Astrocyte (in vitro differentiated cells and primary cell): Measurements from ENCODE around the gene MDH1. TPM values are rescaled to one million over a fixed set of nuclear protein-coding genes. Genes with fewer than 3 reads are reported as not detected.
"Not testable (repeated sequence)": the region's sequence is repeated elsewhere in the genome, so short reads cannot be mapped to it uniquely, and the experiment has no call there.

Experiments
- DNase-seq: peaks from one replicate; pipeline ENCODE4 v3.0.0-alpha.2; 2010; ENCODE audit warnings: low read depth
- FAIRE-seq: peaks from 2 replicates; lab custom pipeline; 2011; peaks lifted over from hg19 to GRCh38; lab: Jason Lieb, UNC
- H2AFZ ChIP-seq: 2 replicates; pipeline ENCODE4 v1.6.0; 2012; ENCODE audit warnings: low read depth, low read length, inconsistent platforms
- H3K27ac ChIP-seq: 2 replicates; pipeline ENCODE4 v1.5.1; 2011; ENCODE audit warnings: low read depth, low read length, inconsistent platforms
- H3K27me3 ChIP-seq: 2 replicates; pipeline ENCODE4 v1.6.0; 2011; ENCODE audit warnings: low read length, inconsistent platforms; ENCODE audit not compliant: insufficient read depth
- H3K36me3 ChIP-seq: 2 replicates; pipeline ENCODE4 v1.5.1; 2011; ENCODE audit warnings: low read length, inconsistent platforms; ENCODE audit not compliant: insufficient read depth
- H3K4me1 ChIP-seq: 2 replicates; pipeline ENCODE4 v1.5.1; 2011; ENCODE audit warnings: low read length, inconsistent platforms; ENCODE audit not compliant: insufficient read depth
- H3K4me2 ChIP-seq: 2 replicates; pipeline ENCODE4 v1.6.0; 2012; ENCODE audit warnings: low read length, inconsistent platforms
- H3K4me3 ChIP-seq: 2 replicates; pipeline ENCODE4 v1.5.1; 2011; ENCODE audit warnings: low read depth, mild to moderate bottlenecking, low read length, inconsistent platforms; ENCODE audit not compliant: insufficient read depth
- H3K79me2 ChIP-seq: 2 replicates; pipeline ENCODE4 v1.6.0; 2012; ENCODE audit warnings: mild to moderate bottlenecking, low read length, inconsistent platforms; ENCODE audit not compliant: insufficient read depth
- H3K9ac ChIP-seq: 2 replicates; pipeline ENCODE4 v1.6.0; 2012; ENCODE audit warnings: mild to moderate bottlenecking, low read length, inconsistent platforms
- H3K9me3 ChIP-seq: 2 replicates; pipeline ENCODE4 v1.5.1; 2012; ENCODE audit warnings: low read depth, mild to moderate bottlenecking, low read length, inconsistent platforms; ENCODE audit not compliant: insufficient read depth
- H4K20me1 ChIP-seq: 2 replicates; pipeline ENCODE4 v1.6.0; 2012; ENCODE audit warnings: low read length, inconsistent platforms; ENCODE audit not compliant: insufficient read depth
- H3K27ac Mint-ChIP-seq: one replicate; pipeline ENCODE4 v1.8.0; 2021; ENCODE audit warnings: mild to moderate bottlenecking, mixed read lengths; ENCODE audit not compliant: unreplicated experiment
- H3K27me3 Mint-ChIP-seq: one replicate; pipeline ENCODE4 v1.8.0; 2021; ENCODE audit warnings: low read depth, mixed read lengths; ENCODE audit not compliant: unreplicated experiment
- H3K36me3 Mint-ChIP-seq: one replicate; pipeline ENCODE4 v1.8.0; 2021; ENCODE audit warnings: low read depth, mixed read lengths; ENCODE audit not compliant: unreplicated experiment
- H3K4me1 Mint-ChIP-seq: one replicate; pipeline ENCODE4 v1.8.0; 2021; ENCODE audit warnings: low read depth, mixed read lengths; ENCODE audit not compliant: unreplicated experiment
- H3K4me3 Mint-ChIP-seq: one replicate; pipeline ENCODE4 v1.8.0; 2021; ENCODE audit warnings: mild to moderate bottlenecking, moderate library complexity, mixed read lengths; ENCODE audit not compliant: unreplicated experiment
- H3K9me3 Mint-ChIP-seq: one replicate; pipeline ENCODE4 v1.8.0; 2021; ENCODE audit warnings: mild to moderate bottlenecking, mixed read lengths; ENCODE audit not compliant: unreplicated experiment
- CTCF ChIP-seq: IDR thresholded peaks from 2 replicates; pipeline ENCODE4 v1.5.1; 2011; ENCODE audit warnings: low read depth, mild to moderate bottlenecking, inconsistent platforms, low read length, moderate library complexity; ENCODE audit not compliant: insufficient read depth
- EZH2 ChIP-seq: IDR thresholded peaks from 2 replicates; pipeline ENCODE4 v1.6.1; 2012; ENCODE audit warnings: mild to moderate bottlenecking, low read length, inconsistent platforms; ENCODE audit not compliant: insufficient read depth
- total RNA-seq: library from RNA; stranded (reverse); gene quantifications from 2 replicates; pipeline ENCODE4 v1.2.1, GENCODE V29; 2021

The MDH1 gene
- total RNA-seq, 1 donor from 2014 or later, result 175 TPM

- Histone ChIP-seq H2AFZ (no peak overlapping the region), H4K20me1 (peaks cover 6% of the 10 kb centered on the region), H3K79me2 (peaks cover 11% of the 10 kb centered on the region), H3K27me3 (no peaks in the 10 kb centered on the region), H3K36me3 (peaks cover 51% of the 10 kb centered on the region), H3K27ac (no peak overlapping the region), H3K9me3 (no peaks in the 10 kb centered on the region), H3K4me1 (peaks cover 6% of the 10 kb centered on the region), H3K9ac (no peak overlapping the region), H3K4me3 (no peak overlapping the region), H3K4me2 (no peak overlapping the region)
- no peaks in the 10 kb centered on the region for H3K27me3 Mint-ChIP-seq
- no peak for FAIRE-seq
- no peaks in the 10 kb centered on the region for H3K9me3 Mint-ChIP-seq
- H3K36me3 Mint-ChIP-seq, result peaks cover 11% of the 10 kb centered on the region
- no peak overlapping the region for H3K27ac Mint-ChIP-seq
- DNase-seq, result no peak
- no peak overlapping the region for H3K4me3 Mint-ChIP-seq
- TF ChIP-seq EZH2, result no peak
- no peak for TF ChIP-seq CTCF
- no peaks in the 10 kb centered on the region for H3K4me1 Mint-ChIP-seq
Measured at GRCh38 chr2:63600881-63601460, 12.2 kb downstream of the MDH1 start.

- H3K36me3 ChIP-seq, result peaks cover 60% of the 10 kb centered on the region
- H3K4me2 ChIP-seq, result no peak overlapping the region
- H3K27me3 ChIP-seq, result no peaks in the 10 kb centered on the region
- H3K9me3 ChIP-seq, result no peaks in the 10 kb centered on the region
- H3K27ac ChIP-seq, result no peak overlapping the region
- no peak overlapping the region for H3K4me3 Mint-ChIP-seq
- FAIRE-seq, result no peak
- TF ChIP-seq CTCF, result no peak
- TF ChIP-seq EZH2, result no peak
- no peaks in the 10 kb centered on the region for H3K9me3 Mint-ChIP-seq
- no peak overlapping the region for H3K4me3 ChIP-seq
- H4K20me1 ChIP-seq, result no peaks in the 10 kb centered on the region
- no peak overlapping the region for H3K9ac ChIP-seq
- no peak overlapping the region for H2AFZ ChIP-seq
- H3K4me1 ChIP-seq, result peaks cover 6% of the 10 kb centered on the region
- no peak for DNase-seq
- no peaks in the 10 kb centered on the region for H3K79me2 ChIP-seq
- no peak overlapping the region for H3K27ac Mint-ChIP-seq
- no peaks in the 10 kb centered on the region for H3K27me3 Mint-ChIP-seq
- no peaks in the 10 kb centered on the region for H3K4me1 Mint-ChIP-seq
- peaks cover 13% of the 10 kb centered on the region for H3K36me3 Mint-ChIP-seq
Measured at GRCh38 chr2:63604666-63605065, 15.9 kb downstream of the MDH1 start.

- not testable (repeated sequence) for H3K79me2 ChIP-seq, H2AFZ ChIP-seq, H4K20me1 ChIP-seq, H3K27me3 Mint-ChIP-seq, H3K9ac ChIP-seq, H3K27ac Mint-ChIP-seq, H3K4me2 ChIP-seq, H3K9me3 ChIP-seq, H3K27ac ChIP-seq, H3K4me3 ChIP-seq, H3K9me3 Mint-ChIP-seq, H3K4me1 ChIP-seq, H3K36me3 Mint-ChIP-seq, H3K4me3 Mint-ChIP-seq, FAIRE-seq, H3K27me3 ChIP-seq, DNase-seq
- H3K4me1 Mint-ChIP-seq, result peaks cover 15% of the 10 kb centered on the region
- peaks cover 30% of the 10 kb centered on the region for H3K36me3 ChIP-seq
Measured at GRCh38 chr2:63608865-63609264, 20.1 kb downstream of the MDH1 start.
